DND-41 (cell line): ENCODE results near the gene ANKRD29.

Experiments
- CTCF ChIP-seq: IDR thresholded peaks from 2 replicates; pipeline ENCODE4 v1.5.1; 2012; ENCODE audit warnings: borderline replicate concordance, low read length, moderate library complexity, mild to moderate bottlenecking; ENCODE audit not compliant: poor library complexity, severe bottlenecking; ENCODE audit errors: extremely low read depth
- EZH2 ChIP-seq: IDR thresholded peaks from 3 replicates; pipeline ENCODE4 v1.6.1; 2012; ENCODE audit warnings: borderline replicate concordance, low read depth, mild to moderate bottlenecking, moderate library complexity, low read length, inconsistent platforms; ENCODE audit not compliant: severe bottlenecking

GRCh38 chr18:23704806-23705205 lies 42.1 kb upstream of the ANKRD29 start:
- TF ChIP-seq CTCF (no peak), EZH2 (no peak)
